Endodermal cell (in vitro differentiated cells): Measurements from ENCODE around the gene CNNM4. TPM values are rescaled to one million over a fixed set of nuclear protein-coding genes. Genes with fewer than 3 reads are reported as not detected.

Experiments used
- DNase-seq: peaks from one replicate; pipeline ENCODE4 v3.0.0-alpha.2; 2017
- H3K27ac ChIP-seq: 2 replicates; pipeline ENCODE4 v1.5.1; 2013; ENCODE audit warnings: mild to moderate bottlenecking, low read depth, low read length, moderate library complexity
- H3K27me3 ChIP-seq: 2 replicates; pipeline ENCODE4 v1.6.1; 2013; ENCODE audit warnings: mild to moderate bottlenecking, low read length, moderate library complexity; ENCODE audit not compliant: insufficient read depth, control insufficient read depth, poor library complexity, severe bottlenecking
- H3K36me3 ChIP-seq: 2 replicates; pipeline ENCODE4 v1.7.0; 2013; ENCODE audit warnings: mild to moderate bottlenecking, low read length, moderate library complexity; ENCODE audit not compliant: control insufficient read depth, insufficient read depth
- H3K4me1 ChIP-seq: one replicate; pipeline ENCODE4 v1.7.0; 2013; ENCODE audit warnings: low read length; ENCODE audit not compliant: control insufficient read depth, insufficient read depth
- H3K4me3 ChIP-seq: 2 replicates; pipeline ENCODE4 v1.5.1; 2013; ENCODE audit warnings: mild to moderate bottlenecking, low read length, moderate library complexity
- H3K9ac ChIP-seq: 2 replicates; pipeline ENCODE4 v1.6.1; 2013; ENCODE audit warnings: mild to moderate bottlenecking, low read length, moderate library complexity; ENCODE audit not compliant: poor library complexity, severe bottlenecking; ENCODE audit errors: extremely low read depth
- H3K9me3 ChIP-seq: 2 replicates; pipeline ENCODE4 v1.6.1; 2013; ENCODE audit warnings: mild to moderate bottlenecking, low read length, moderate library complexity; ENCODE audit not compliant: control insufficient read depth
- H3K27ac Mint-ChIP-seq: 2 replicates; pipeline ENCODE4 v1.8.0; 2020; ENCODE audit warnings: mixed read lengths
- H3K27me3 Mint-ChIP-seq: 2 replicates; pipeline ENCODE4 v1.8.0; 2021; ENCODE audit warnings: mild to moderate bottlenecking, mixed read lengths; ENCODE audit not compliant: insufficient read depth
- H3K36me3 Mint-ChIP-seq: 2 replicates; pipeline ENCODE4 v1.8.0; 2020; ENCODE audit warnings: low read depth, mixed read lengths
- H3K4me1 Mint-ChIP-seq: 2 replicates; pipeline ENCODE4 v1.8.0; 2020; ENCODE audit warnings: mixed read lengths
- H3K4me3 Mint-ChIP-seq: 2 replicates; pipeline ENCODE4 v1.8.0; 2020; ENCODE audit warnings: mild to moderate bottlenecking, moderate library complexity, mixed read lengths
- H3K9me3 Mint-ChIP-seq: 2 replicates; pipeline ENCODE4 v1.8.0; 2020; ENCODE audit warnings: mild to moderate bottlenecking, mixed read lengths
- WGBS, 2 experiments: methylation state at CpG; one replicate each; pipeline versions ENCODE4 v1.1.5 to v1.1.7; 2013; ENCODE audit warnings: missing lambda C conversion rate in 2 of 2, mixed read lengths in 1 of 2; ENCODE audit not compliant: insufficient coverage in 1 of 2, insufficient read length in 1 of 2; 5-methylcytosine and 5-hydroxymethylcytosine counted together
- total RNA-seq, 2 donors: library from RNA; stranded (reverse); fragmentation: NEBNext Ultra II Directional in 1 of 2; extraction: Animal tissue kit (Norgen Biotek cat#: 25700) in 1 of 2; gene quantifications; 2 replicates in 1 of 2; 3 replicates in 1 of 2; pipeline ENCODE4 v1.2.1, GENCODE V29; 2021
- TF ChIP-seq, protein P1 (sequence below): fragments of 200-600 bp; sonication (generic); conservative IDR thresholded peaks from 2 replicates; pipeline ENCODE4 v1.5.0; 2021; ENCODE audit warnings: antibody characterized with exemption, mild to moderate bottlenecking

Gene CNNM4
- total RNA-seq, 2 donors from 2014 or later: 22.3 to 27.5 TPM

DNA sequence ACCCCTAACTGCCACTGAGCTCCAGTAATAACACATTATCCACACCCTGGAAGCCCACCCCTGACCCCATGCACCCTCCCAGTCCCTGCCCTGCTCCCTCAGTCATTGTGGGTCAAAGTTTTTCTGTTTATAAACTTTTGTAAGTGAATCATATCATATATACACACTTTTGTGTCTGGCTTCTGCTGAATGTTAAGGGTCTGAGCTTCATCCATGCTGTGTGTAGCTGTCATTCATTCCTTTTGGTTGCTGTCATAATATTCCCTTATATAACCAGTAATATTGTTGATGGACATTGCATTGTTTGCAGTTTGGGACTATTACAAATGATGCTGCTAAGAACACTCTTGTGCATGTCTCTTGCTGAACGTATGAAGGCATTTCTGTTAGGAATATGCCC, 14.5 kb downstream of the CNNM4 start:
- Histone ChIP-seq H3K27me3 (no peaks in the 10 kb centered on the region), H3K36me3 (no peaks in the 10 kb centered on the region), H3K9me3 (no peaks in the 10 kb centered on the region), H3K9ac (no peak overlapping the region), H3K4me3 (no peak overlapping the region), H3K4me1 (no peaks in the 10 kb centered on the region), H3K27ac (no peak overlapping the region)
- WGBS, 2 experiments: 33 to 48% methylated on average over 1 of the region's 1 CpG
- H3K9me3 Mint-ChIP-seq: no peaks in the 10 kb centered on the region
- TF ChIP-seq, protein P1, sequence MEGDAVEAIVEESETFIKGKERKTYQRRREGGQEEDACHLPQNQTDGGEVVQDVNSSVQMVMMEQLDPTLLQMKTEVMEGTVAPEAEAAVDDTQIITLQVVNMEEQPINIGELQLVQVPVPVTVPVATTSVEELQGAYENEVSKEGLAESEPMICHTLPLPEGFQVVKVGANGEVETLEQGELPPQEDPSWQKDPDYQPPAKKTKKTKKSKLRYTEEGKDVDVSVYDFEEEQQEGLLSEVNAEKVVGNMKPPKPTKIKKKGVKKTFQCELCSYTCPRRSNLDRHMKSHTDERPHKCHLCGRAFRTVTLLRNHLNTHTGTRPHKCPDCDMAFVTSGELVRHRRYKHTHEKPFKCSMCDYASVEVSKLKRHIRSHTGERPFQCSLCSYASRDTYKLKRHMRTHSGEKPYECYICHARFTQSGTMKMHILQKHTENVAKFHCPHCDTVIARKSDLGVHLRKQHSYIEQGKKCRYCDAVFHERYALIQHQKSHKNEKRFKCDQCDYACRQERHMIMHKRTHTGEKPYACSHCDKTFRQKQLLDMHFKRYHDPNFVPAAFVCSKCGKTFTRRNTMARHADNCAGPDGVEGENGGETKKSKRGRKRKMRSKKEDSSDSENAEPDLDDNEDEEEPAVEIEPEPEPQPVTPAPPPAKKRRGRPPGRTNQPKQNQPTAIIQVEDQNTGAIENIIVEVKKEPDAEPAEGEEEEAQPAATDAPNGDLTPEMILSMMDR: no peak
- no peak overlapping the region for H3K27ac Mint-ChIP-seq
- peaks cover 13% of the 10 kb centered on the region for H3K36me3 Mint-ChIP-seq
- DNase-seq: no peak
- H3K4me1 Mint-ChIP-seq: peaks cover 6% of the 10 kb centered on the region
- H3K4me3 Mint-ChIP-seq: no peak overlapping the region
- no peaks in the 10 kb centered on the region for H3K27me3 Mint-ChIP-seq

DNA sequence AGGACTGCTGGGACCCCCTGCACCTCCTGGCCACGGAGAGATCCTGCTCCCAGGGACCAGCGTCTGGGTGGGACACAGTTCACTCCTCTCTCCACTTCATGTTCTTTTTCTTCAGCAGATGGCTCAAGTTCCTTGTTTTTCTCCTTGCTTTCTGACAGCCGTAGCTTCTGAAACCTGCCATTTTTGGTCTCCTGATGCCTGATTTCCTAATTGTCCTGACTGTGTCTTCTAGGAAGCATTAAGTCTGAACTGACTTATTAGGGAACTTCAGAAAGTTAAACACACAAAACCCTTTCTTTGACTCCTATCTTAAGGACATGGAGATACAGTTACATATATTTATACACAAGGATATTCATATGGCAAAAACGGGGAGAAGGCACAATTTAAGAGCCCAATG, 22.7 kb downstream of the CNNM4 start:
- TF ChIP-seq, protein P1: no peak
- Histone ChIP-seq H3K9ac (no peak overlapping the region), H3K9me3 (no peaks in the 10 kb centered on the region), H3K27me3 (no peaks in the 10 kb centered on the region), H3K4me3 (no peak overlapping the region), H3K27ac (no peak overlapping the region), H3K36me3 (no peaks in the 10 kb centered on the region), H3K4me1 (no peaks in the 10 kb centered on the region)
- Mint-ChIP-seq H3K9me3 (no peaks in the 10 kb centered on the region), H3K27ac (no peak overlapping the region), H3K4me3 (no peak overlapping the region), H3K27me3 (no peaks in the 10 kb centered on the region), H3K4me1 (no peaks in the 10 kb centered on the region), H3K36me3 (peaks cover 10% of the 10 kb centered on the region)
- 90 to 93% methylated on average over 3 to 4 of the region's 4 CpGs for WGBS, 2 experiments
- no peak for DNase-seq

DNA sequence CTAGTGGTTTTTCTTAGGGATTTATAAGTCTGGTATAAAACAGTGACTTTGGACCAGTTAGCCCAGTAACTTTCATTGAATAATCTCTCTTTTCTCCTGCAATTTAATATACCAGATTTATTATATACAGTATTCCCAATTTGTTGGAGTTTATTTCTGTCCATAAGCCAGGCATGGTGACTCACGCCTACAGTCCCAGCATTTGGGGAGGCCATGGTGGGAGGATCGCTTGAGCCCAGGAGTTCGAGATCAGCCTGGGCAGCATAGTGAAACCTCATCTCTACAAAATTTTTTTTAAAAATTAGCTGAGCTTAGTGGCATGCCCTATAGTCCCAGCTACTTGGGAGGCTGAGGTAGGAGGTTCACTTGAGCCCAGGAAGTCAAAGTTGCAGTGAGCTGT, 26.7 kb downstream of the CNNM4 start:
- Mint-ChIP-seq H3K9me3 (no peaks in the 10 kb centered on the region), H3K36me3 (peaks cover 3% of the 10 kb centered on the region), H3K27ac (no peak overlapping the region), H3K27me3 (no peaks in the 10 kb centered on the region), H3K4me1 (no peaks in the 10 kb centered on the region), H3K4me3 (no peak overlapping the region)
- H3K9me3 ChIP-seq: no peaks in the 10 kb centered on the region
- no peak overlapping the region for H3K9ac ChIP-seq
- no peaks in the 10 kb centered on the region for H3K36me3 ChIP-seq
- no peaks in the 10 kb centered on the region for H3K4me1 ChIP-seq
- TF ChIP-seq, protein P1: no peak
- WGBS, 2 experiments: 90 to 100% methylated on average over 3 of the region's 3 CpGs
- H3K4me3 ChIP-seq: no peak overlapping the region
- H3K27me3 ChIP-seq: no peaks in the 10 kb centered on the region
- DNase-seq: no peak
- H3K27ac ChIP-seq: no peak overlapping the region
